Skeletal muscle tissue (tissue), 4 donors: Measurements from ENCODE around the gene LRP1B. TPM values are rescaled to one million over a fixed set of nuclear protein-coding genes. Genes with fewer than 3 reads are reported as not detected.

Source experiments
- H3K27ac ChIP-seq: one replicate; pipeline ENCODE4 v1.7.0; 2013; ENCODE audit warnings: mild to moderate bottlenecking, low read depth, low read length, inconsistent platforms
- H3K27me3 ChIP-seq, 3 donors: one replicate each; pipeline ENCODE4 v1.7.0; 2013; ENCODE audit warnings: low read length in 3 of 3; ENCODE audit not compliant: control insufficient read depth in 3 of 3, insufficient read depth in 3 of 3
- H3K36me3 ChIP-seq, 3 donors: one replicate each; pipeline ENCODE4 v1.7.0; 2013; ENCODE audit warnings: low read length in 3 of 3; ENCODE audit not compliant: control insufficient read depth in 3 of 3, insufficient read depth in 3 of 3
- H3K4me1 ChIP-seq, 3 donors: one replicate each; pipeline ENCODE4 v1.7.0; 2013; ENCODE audit warnings: low read length in 3 of 3, mild to moderate bottlenecking in 3 of 3; ENCODE audit not compliant: control insufficient read depth in 3 of 3, insufficient read depth in 3 of 3
- H3K4me3 ChIP-seq, 3 donors: one replicate each; pipeline ENCODE4 v1.7.0; 2013; ENCODE audit warnings: low read length in 3 of 3
- H3K9ac ChIP-seq, 3 donors: one replicate each; pipeline ENCODE4 v1.7.0; 2013; ENCODE audit warnings: low read length in 3 of 3, mild to moderate bottlenecking in 3 of 3, moderate library complexity in 2 of 3, low read depth in 1 of 3
- H3K9me3 ChIP-seq, 3 donors: one replicate each; pipeline ENCODE4 v1.7.0; 2013; ENCODE audit warnings: low read length in 3 of 3; ENCODE audit not compliant: control insufficient read depth in 3 of 3
- total RNA-seq: library from RNA; depleted of rRNA; stranded (reverse); fragments of >200 nt; gene quantifications from one replicate; pipeline ENCODE4 v1.2.3, GENCODE V29; 2014
- donor health status: Osteomylitis.

LRP1B gene
- total RNA-seq, 1 donor from 2014 or later: 2.6 TPM

- H3K4me3 ChIP-seq: no peak overlapping the region
- no peaks in the 10 kb centered on the region for H3K4me1 ChIP-seq
- H3K9me3 ChIP-seq: no peaks in the 10 kb centered on the region
- H3K9ac ChIP-seq: no peak overlapping the region
- H3K27ac ChIP-seq: no peak overlapping the region
- H3K36me3 ChIP-seq: no peaks in the 10 kb centered on the region
- H3K27me3 ChIP-seq: no peaks in the 10 kb centered on the region
Measured at GRCh38 chr2:141021611-141022010, 1109.2 kb downstream of the LRP1B start.

- Histone ChIP-seq H3K4me3 (no peak overlapping the region), H3K36me3 (no peaks in the 10 kb centered on the region), H3K27me3 (no peaks in the 10 kb centered on the region), H3K4me1 (no peaks in the 10 kb centered on the region), H3K9me3 (no peaks in the 10 kb centered on the region), H3K9ac (no peak overlapping the region), H3K27ac (no peak overlapping the region)
Measured at GRCh38 chr2:141021109-141021508, 1109.7 kb downstream of the LRP1B start.

DNA sequence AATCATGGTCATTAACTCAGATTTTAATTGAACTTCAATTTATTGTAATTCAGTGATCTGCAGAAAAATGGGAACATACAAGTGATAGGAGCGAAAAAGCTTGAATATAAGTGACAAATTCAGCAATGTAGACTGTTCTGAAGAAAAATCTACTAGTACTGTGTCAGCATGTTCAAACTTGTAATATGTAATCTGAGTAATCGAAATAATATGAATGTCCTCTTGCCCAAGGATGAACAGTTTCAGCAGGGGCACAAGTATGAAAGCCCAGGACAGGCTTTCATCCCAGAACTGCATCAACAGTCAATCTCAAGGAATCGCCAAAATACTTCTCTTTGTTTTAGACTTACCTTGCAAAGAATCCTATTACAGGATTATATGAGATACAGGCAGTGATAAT, 1110.5 kb downstream of the LRP1B start:
- H3K27ac ChIP-seq: no peak overlapping the region

DNA sequence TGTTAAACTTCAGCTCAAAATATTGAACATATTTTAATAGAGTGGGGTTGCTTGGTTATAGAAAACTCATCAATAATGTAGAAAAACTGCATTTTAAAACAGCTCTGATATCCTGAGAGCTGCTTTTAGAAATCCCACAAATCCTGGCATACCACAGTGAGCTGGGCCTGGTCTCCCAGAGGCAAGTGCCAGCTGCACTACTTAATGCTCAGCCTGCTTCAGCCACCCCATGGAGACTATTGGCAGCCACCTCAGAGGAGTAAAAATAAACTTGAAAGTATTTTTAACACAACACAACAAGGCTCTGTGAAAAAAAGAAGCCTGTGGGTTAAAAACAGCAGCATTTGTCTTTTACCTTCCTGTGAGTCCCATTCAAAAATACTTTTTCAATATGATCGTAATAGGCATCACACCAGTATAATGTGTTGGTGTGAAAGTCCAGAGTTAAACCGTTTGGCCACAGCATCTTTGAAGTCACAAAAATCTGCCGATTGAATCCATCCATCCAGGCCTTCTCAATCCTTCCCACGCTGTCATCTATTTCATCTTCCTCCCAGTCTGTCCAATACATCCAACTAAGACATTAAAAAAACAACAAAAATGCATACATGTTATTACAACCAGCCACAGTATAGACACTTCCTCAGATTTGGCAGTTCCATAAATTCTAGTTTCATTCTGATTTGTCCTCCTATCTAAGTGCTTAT, 1115.3 kb downstream of the LRP1B start:
- Histone ChIP-seq H3K27me3 (no peaks in the 10 kb centered on the region), H3K4me3 (peak overlapping the region in 2 of 3 donors; percentile 9 to 17), H3K36me3 (no peaks in the 10 kb centered on the region), H3K27ac (peak overlapping the region; percentile 3), H3K4me1 (peaks cover 0 to 8% (median 3%) of the 10 kb centered on the region in 3 donors), H3K9me3 (no peaks in the 10 kb centered on the region), H3K9ac (peak overlapping the region; percentile 17 to 34 (median 19))

More for the DNA sequence above, 1110.5 kb downstream of the LRP1B start:
- H3K4me3 ChIP-seq: no peak overlapping the region
- H3K9ac ChIP-seq: no peak overlapping the region
- no peaks in the 10 kb centered on the region for H3K27me3 ChIP-seq
- H3K9me3 ChIP-seq: no peaks in the 10 kb centered on the region
- H3K4me1 ChIP-seq: peaks cover 0 to 3% (median 0%) of the 10 kb centered on the region in 3 donors
- no peaks in the 10 kb centered on the region for H3K36me3 ChIP-seq

GRCh38 chr2:141003967-141004657, 1126.7 kb downstream of the LRP1B start:
- no peak overlapping the region for H3K9ac ChIP-seq
- H3K4me1 ChIP-seq: no peaks in the 10 kb centered on the region
- H3K4me3 ChIP-seq: no peak overlapping the region
- H3K36me3 ChIP-seq: no peaks in the 10 kb centered on the region
- no peaks in the 10 kb centered on the region for H3K9me3 ChIP-seq
- H3K27ac ChIP-seq: no peak overlapping the region
- H3K27me3 ChIP-seq: no peaks in the 10 kb centered on the region

DNA sequence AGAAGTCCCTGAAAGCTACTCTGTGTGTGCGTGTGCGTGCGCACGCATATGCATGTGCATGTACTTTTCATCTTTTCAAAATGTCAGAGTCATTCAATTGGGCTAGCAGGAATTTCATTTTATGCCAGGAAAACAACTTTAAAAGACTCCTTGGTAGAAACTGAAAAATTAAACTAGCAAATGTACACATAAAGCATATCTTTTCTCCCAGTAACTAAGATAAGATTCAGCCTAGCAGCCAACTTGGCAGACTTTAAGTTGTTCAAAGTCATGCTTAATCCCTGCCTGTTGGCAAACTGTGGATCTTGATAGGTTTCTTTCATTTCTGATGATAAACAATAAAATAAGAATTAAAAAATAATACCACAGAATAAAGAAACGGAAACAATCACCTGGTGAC, 1129.1 kb downstream of the LRP1B start:
- Histone ChIP-seq H3K4me3 (no peak overlapping the region), H3K36me3 (no peaks in the 10 kb centered on the region), H3K9ac (no peak overlapping the region), H3K4me1 (no peaks in the 10 kb centered on the region), H3K9me3 (no peaks in the 10 kb centered on the region), H3K27ac (no peak overlapping the region), H3K27me3 (no peaks in the 10 kb centered on the region)

DNA sequence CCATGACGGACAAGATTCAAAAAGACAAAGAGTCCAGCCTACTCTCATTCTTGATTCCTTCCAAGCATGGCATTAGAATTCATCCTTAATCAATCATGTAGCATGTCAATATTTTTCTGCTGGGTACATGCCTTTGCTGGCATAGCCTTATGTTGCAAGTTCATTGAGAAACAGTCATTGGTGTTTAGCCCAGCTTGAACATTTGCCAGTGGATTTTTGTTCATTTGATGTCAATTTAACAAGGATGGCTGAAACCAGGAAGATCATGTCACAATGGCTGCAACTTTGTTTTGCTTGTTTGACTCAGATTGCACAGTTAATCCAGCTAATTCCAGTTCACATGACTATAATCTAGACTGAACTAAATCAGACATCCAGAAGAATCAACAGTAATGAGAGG, 1132.2 kb downstream of the LRP1B start:
- no peaks in the 10 kb centered on the region for H3K9me3 ChIP-seq
- H3K9ac ChIP-seq: no peak overlapping the region
- no peak overlapping the region for H3K27ac ChIP-seq
- no peaks in the 10 kb centered on the region for H3K36me3 ChIP-seq
- no peaks in the 10 kb centered on the region for H3K4me1 ChIP-seq
- H3K4me3 ChIP-seq: no peak overlapping the region
- no peaks in the 10 kb centered on the region for H3K27me3 ChIP-seq

- Histone ChIP-seq H3K27me3 (no peaks in the 10 kb centered on the region), H3K27ac (no peak overlapping the region), H3K4me1 (no peaks in the 10 kb centered on the region), H3K4me3 (no peak overlapping the region), H3K9me3 (no peaks in the 10 kb centered on the region), H3K9ac (no peak overlapping the region), H3K36me3 (no peaks in the 10 kb centered on the region)
Measured at GRCh38 chr2:140998017-140998416, 1132.8 kb downstream of the LRP1B start.

- Histone ChIP-seq H3K36me3 (no peaks in the 10 kb centered on the region), H3K27me3 (no peaks in the 10 kb centered on the region), H3K4me3 (no peak overlapping the region), H3K9me3 (no peaks in the 10 kb centered on the region), H3K4me1 (no peaks in the 10 kb centered on the region), H3K9ac (no peak overlapping the region), H3K27ac (no peak overlapping the region)
Measured at GRCh38 chr2:140994856-140995255, 1136.0 kb downstream of the LRP1B start.

- no peak overlapping the region for H3K4me3 ChIP-seq
Measured at GRCh38 chr2:140990416-140990815, 1140.4 kb downstream of the LRP1B start.

More at GRCh38 chr2:140990416-140990815, 1140.4 kb downstream of the LRP1B start:
- Histone ChIP-seq H3K9me3 (no peaks in the 10 kb centered on the region), H3K36me3 (no peaks in the 10 kb centered on the region), H3K27ac (no peak overlapping the region), H3K27me3 (no peaks in the 10 kb centered on the region), H3K9ac (no peak overlapping the region), H3K4me1 (no peaks in the 10 kb centered on the region)
